Neural progenitor cell (in vitro differentiated cells): ENCODE measurements around the gene CASP10. TPM values are rescaled to one million over a fixed set of nuclear protein-coding genes. Genes with fewer than 3 reads are reported as not detected.

Experiments used
- DNase-seq: peaks from one replicate; pipeline ENCODE4 v3.0.0-alpha.2; 2016; ENCODE audit warnings: low spot score
- H2AFZ ChIP-seq: fragments of 200-600 bp; sonication (generic); replicated peaks from 2 replicates; pipeline ENCODE4 v1.6.1; 2016; ENCODE audit warnings: antibody characterized with exemption
- H3F3A ChIP-seq: fragments of 200-600 bp; sonication (generic); 2 replicates; pipeline ENCODE4 v1.6.1; 2016; ENCODE audit warnings: antibody characterized with exemption, low read depth
- H3K27ac ChIP-seq: fragments of 200-600 bp; sonication (generic); 2 replicates; pipeline ENCODE4 v1.5.1; 2016; ENCODE audit warnings: mild to moderate bottlenecking
- H3K27me3 ChIP-seq: fragments of 200-600 bp; sonication (generic); 2 replicates; pipeline ENCODE4 v1.6.1; 2016; ENCODE audit warnings: mild to moderate bottlenecking, moderate library complexity
- H3K36me3 ChIP-seq: fragments of 200-600 bp; sonication (generic); 2 replicates; pipeline ENCODE4 v1.5.1; 2016
- H3K4me1 ChIP-seq: fragments of 200-600 bp; sonication (generic); 2 replicates; pipeline ENCODE4 v1.6.1; 2016; ENCODE audit warnings: mixed run types
- H3K4me2 ChIP-seq: fragments of 200-600 bp; sonication (generic); 2 replicates; pipeline ENCODE4 v1.6.1; 2016
- H3K4me3 ChIP-seq: fragments of 200-600 bp; sonication (generic); 2 replicates; pipeline ENCODE4 v1.5.1; 2016
- H3K79me2 ChIP-seq: fragments of 200-600 bp; sonication (generic); 2 replicates; pipeline ENCODE4 v1.6.1; 2016; ENCODE audit warnings: low read depth
- H3K9ac ChIP-seq: fragments of 200-600 bp; sonication (generic); 2 replicates; pipeline ENCODE4 v1.6.1; 2016
- H3K9me3 ChIP-seq: fragments of 200-600 bp; sonication (generic); 2 replicates; pipeline ENCODE4 v1.5.1; 2016; ENCODE audit warnings: low read depth
- H4K20me1 ChIP-seq: fragments of 200-600 bp; sonication (generic); 2 replicates; pipeline ENCODE4 v1.6.1; 2016; ENCODE audit warnings: low read depth
- H3K27ac Mint-ChIP-seq: 3 replicates; pipeline ENCODE4 v1.8.0; 2021; ENCODE audit warnings: mixed read lengths
- H3K27me3 Mint-ChIP-seq: 2 replicates; pipeline ENCODE4 v1.8.0; 2022; ENCODE audit warnings: low read depth, mild to moderate bottlenecking, inconsistent platforms, moderate library complexity, mixed read lengths; ENCODE audit not compliant: insufficient read depth
- H3K36me3 Mint-ChIP-seq: 3 replicates; pipeline ENCODE4 v1.8.0; 2021; ENCODE audit warnings: mixed read lengths
- H3K4me1 Mint-ChIP-seq: 3 replicates; pipeline ENCODE4 v1.8.0; 2021; ENCODE audit warnings: mixed read lengths
- H3K4me3 Mint-ChIP-seq: 3 replicates; pipeline ENCODE4 v1.8.0; 2021; ENCODE audit warnings: mild to moderate bottlenecking, moderate library complexity, mixed read lengths
- H3K9me3 Mint-ChIP-seq: 3 replicates; pipeline ENCODE4 v1.8.0; 2020; ENCODE audit warnings: mixed read lengths
- CTCF ChIP-seq: fragments of 200-600 bp; sonication (generic); IDR thresholded peaks from 2 replicates; pipeline ENCODE4 v1.5.1; 2017; ENCODE audit warnings: antibody characterized with exemption, mild to moderate bottlenecking
- EZH2 ChIP-seq: fragments of 200-600 bp; sonication (generic); IDR thresholded peaks from 2 replicates; pipeline ENCODE4 v1.6.1; 2017; ENCODE audit warnings: antibody characterized with exemption, mild to moderate bottlenecking, moderate library complexity
- EZH2phosphoT487 ChIP-seq: fragments of 200-600 bp; sonication (generic); IDR thresholded peaks from 2 replicates; pipeline ENCODE4 v1.6.1; 2017; ENCODE audit warnings: antibody characterized with exemption
- total RNA-seq: library from RNA; depleted of rRNA; stranded (reverse); fragments of >200 nt; gene quantifications from 2 replicates; pipeline ENCODE4 v1.2.3, GENCODE V29; 2015; ENCODE audit warnings: low replicate concordance

Gene CASP10
- total RNA-seq, 1 donor from 2014 or later, result 2.2 TPM

- TF ChIP-seq CTCF (no peak), EZH2 (no peak), EZH2phosphoT487 (no peak)
- no peak overlapping the region for H2AFZ ChIP-seq
- H3K36me3 ChIP-seq, result no peaks in the 10 kb centered on the region
- no peaks in the 10 kb centered on the region for H4K20me1 ChIP-seq
- H3F3A ChIP-seq, result no peaks in the 10 kb centered on the region
- no peaks in the 10 kb centered on the region for H3K79me2 ChIP-seq
- Mint-ChIP-seq H3K27me3 (peaks cover 2% of the 10 kb centered on the region), H3K9me3 (no peaks in the 10 kb centered on the region), H3K36me3 (no peaks in the 10 kb centered on the region), H3K27ac (no peak overlapping the region), H3K4me3 (no peak overlapping the region), H3K4me1 (no peaks in the 10 kb centered on the region)
- no peaks in the 10 kb centered on the region for H3K27me3 ChIP-seq
- no peaks in the 10 kb centered on the region for H3K9me3 ChIP-seq
- H3K9ac ChIP-seq, result no peak overlapping the region
- no peak for DNase-seq
- no peak overlapping the region for H3K4me2 ChIP-seq
- H3K4me3 ChIP-seq, result no peak overlapping the region
- H3K4me1 ChIP-seq, result peaks cover 6% of the 10 kb centered on the region
- no peak overlapping the region for H3K27ac ChIP-seq
These were observed 13.1 kb downstream of the CASP10 start for GRCh38 chr2:201196003-201196402.

GRCh38 chr2:201196803-201197202 is 13.9 kb downstream of the CASP10 start:
- no peaks in the 10 kb centered on the region for H3K9me3 Mint-ChIP-seq
- Histone ChIP-seq H3K4me2 (no peak overlapping the region), H3K27me3 (no peaks in the 10 kb centered on the region), H2AFZ (no peak overlapping the region), H3K27ac (no peak overlapping the region), H3K9ac (no peak overlapping the region), H3K4me3 (no peak overlapping the region), H3K36me3 (no peaks in the 10 kb centered on the region), H3F3A (no peaks in the 10 kb centered on the region), H3K9me3 (no peaks in the 10 kb centered on the region), H3K79me2 (no peaks in the 10 kb centered on the region), H4K20me1 (no peaks in the 10 kb centered on the region), H3K4me1 (peaks cover 6% of the 10 kb centered on the region)
- H3K36me3 Mint-ChIP-seq, result no peaks in the 10 kb centered on the region
- H3K4me3 Mint-ChIP-seq, result no peak overlapping the region
- DNase-seq, result no peak
- TF ChIP-seq EZH2phosphoT487, result no peak
- TF ChIP-seq CTCF, result no peak
- TF ChIP-seq EZH2, result no peak
- H3K27me3 Mint-ChIP-seq, result peaks cover 2% of the 10 kb centered on the region
- no peaks in the 10 kb centered on the region for H3K4me1 Mint-ChIP-seq
- H3K27ac Mint-ChIP-seq, result no peak overlapping the region

- H3K27ac Mint-ChIP-seq, result no peak overlapping the region
- no peaks in the 10 kb centered on the region for H3K9me3 ChIP-seq
These were observed 14.8 kb downstream of the CASP10 start for GRCh38 chr2:201197781-201198180.

More at GRCh38 chr2:201197781-201198180, 14.8 kb downstream of the CASP10 start:
- Histone ChIP-seq H3K36me3 (no peaks in the 10 kb centered on the region), H3K27me3 (no peaks in the 10 kb centered on the region), H3K4me2 (no peak overlapping the region), H2AFZ (no peak overlapping the region), H4K20me1 (no peaks in the 10 kb centered on the region), H3K4me1 (peaks cover 6% of the 10 kb centered on the region), H3K4me3 (no peak overlapping the region), H3F3A (no peaks in the 10 kb centered on the region), H3K9ac (no peak overlapping the region), H3K79me2 (no peaks in the 10 kb centered on the region), H3K27ac (no peak overlapping the region)
- Mint-ChIP-seq H3K9me3 (no peaks in the 10 kb centered on the region), H3K4me3 (no peak overlapping the region), H3K4me1 (no peaks in the 10 kb centered on the region), H3K36me3 (no peaks in the 10 kb centered on the region), H3K27me3 (peaks cover 2% of the 10 kb centered on the region)
- no peak for DNase-seq
- TF ChIP-seq CTCF, result no peak
- TF ChIP-seq EZH2phosphoT487, result no peak
- no peak for TF ChIP-seq EZH2
